DMS53 (cell line): Measurements from ENCODE around the gene NAPEPLD.
"Not testable (repeated sequence)": the region's sequence is repeated elsewhere in the genome, so short reads cannot be mapped to it uniquely, and the experiment has no call there.

Experiments used
- DNase-seq: peaks from one replicate; lab custom pipeline; 2025; lab: John Stamatoyannopoulos, UW

NAPEPLD gene

DNA sequence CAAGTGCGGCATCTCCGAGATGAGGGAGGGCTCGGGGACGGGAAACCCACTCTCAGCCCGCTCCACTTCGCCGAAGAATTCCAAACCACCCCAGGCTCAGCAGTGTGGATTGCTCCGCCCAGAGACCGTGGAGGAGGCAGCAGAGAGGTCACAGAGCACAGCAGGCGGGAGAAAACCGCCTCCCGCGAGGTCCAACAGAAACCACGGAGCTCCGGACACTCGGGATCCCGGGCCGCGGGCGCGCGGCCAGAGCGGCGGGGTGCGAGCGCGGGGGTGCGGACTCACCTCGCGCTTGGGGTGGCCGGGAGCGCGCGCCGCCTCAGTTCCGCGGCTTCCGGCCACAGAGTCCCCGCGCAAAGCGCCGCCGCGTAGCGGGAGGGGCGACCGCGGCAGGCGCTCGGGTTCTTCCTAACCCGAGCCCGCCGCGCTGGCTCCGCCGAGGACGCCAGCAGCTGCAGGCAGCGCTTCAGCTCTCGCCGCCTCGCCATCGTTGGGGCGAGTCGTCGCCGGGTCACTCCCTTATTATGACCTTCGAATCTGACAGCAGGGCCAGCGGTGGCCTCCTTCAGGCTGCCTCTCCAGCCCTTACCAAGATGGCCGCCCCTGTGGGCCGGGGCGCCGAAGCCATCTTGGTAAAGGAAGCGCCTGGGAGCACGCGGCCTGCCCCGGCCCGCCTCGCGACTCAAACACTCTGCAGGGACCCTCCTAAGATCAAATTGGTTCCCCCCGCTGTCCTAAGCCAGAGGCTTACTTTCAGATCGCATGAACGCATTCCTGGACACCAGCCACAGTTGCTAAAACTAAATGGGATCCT, at the start of gene NAPEPLD:
Gene NAPEPLD, minus strand, starts transcription at position 106 of the 814 bp plus-strand sequence. CDS start 20,323 bp downstream, outside the sequence.
- DNase-seq = peak; percentile 98

- not testable (repeated sequence) for DNase-seq
Observed at GRCh38 chr7:103198079-103198478, 49.2 kb upstream of the NAPEPLD start.

GRCh38 chr7:103195364-103195763, 46.5 kb upstream of the NAPEPLD start:
- not testable (repeated sequence) for DNase-seq

DNA sequence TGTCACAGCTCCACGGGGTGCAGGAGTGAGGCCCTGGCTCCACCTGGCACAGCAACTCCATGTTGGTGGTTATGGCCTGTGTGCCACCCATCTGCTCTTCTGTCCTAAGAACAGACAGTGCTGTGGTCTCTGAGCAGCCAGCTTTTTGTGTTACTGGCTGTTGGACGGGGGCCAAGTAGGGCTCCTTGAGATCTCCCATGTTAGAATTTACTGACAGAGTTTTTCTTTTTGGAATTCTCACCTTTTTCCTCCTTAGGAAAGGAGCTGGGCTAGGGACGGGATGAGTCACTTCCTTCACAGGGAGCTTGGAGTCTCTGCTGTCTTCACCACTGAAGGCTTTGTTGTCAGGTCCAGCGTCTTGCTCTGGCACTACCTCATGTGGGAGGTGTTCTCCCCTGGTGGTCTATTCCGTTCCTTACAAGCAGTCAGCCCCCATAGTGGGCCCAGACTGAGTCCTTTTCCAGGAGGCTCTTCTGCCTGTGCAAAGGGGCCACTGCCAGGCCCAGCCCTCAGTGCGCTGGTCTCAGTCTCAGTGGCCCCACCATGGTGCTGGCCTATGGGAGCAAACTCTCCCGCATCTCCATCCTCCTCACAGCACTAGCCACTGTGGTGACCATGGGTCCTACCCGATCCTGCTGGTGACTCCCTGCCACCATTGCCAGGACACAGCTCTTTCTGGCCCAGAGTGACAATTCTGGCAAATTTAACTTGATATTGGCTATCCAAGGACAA, 23.7 kb upstream of the NAPEPLD start:
- DNase-seq = not testable (repeated sequence)

DNA sequence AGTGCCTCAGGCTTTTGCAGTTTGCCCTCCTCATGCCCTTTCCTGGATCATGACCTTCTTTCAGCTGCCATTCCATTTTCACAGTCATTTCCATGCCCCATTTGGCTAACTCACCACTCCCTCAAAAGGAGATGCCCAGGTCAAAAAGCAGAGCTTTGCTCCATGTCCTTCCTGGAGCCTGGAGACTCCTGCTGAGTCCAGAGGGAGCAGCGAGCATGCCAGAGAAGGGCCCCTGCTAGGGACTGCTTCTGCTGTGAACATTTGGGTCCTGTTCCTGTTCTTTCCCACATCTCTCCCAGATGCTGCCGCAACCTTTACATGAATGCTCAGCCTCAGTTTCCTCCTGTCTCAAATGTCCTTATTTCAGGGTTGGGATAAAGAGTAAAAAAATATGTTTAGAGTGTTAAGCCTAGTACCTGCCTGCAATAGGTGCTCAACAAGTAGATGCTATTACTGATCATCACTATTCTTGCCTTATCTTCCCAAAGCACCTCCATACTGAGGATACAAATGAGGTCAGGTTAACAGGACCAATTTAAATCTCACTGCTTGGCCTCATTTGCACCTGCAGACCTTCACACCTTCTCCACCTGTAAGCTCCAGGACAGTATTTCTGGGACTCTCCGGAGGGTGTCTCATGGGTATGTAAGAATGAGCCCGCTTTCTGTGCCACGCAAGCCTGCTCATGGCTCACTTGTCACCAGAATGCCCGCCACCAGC, 23.0 kb upstream of the NAPEPLD start:
- not testable (repeated sequence) for DNase-seq

- DNase-seq = not testable (repeated sequence)
Observed at GRCh38 chr7:103166921-103167544, 18.1 kb upstream of the NAPEPLD start.

DNA sequence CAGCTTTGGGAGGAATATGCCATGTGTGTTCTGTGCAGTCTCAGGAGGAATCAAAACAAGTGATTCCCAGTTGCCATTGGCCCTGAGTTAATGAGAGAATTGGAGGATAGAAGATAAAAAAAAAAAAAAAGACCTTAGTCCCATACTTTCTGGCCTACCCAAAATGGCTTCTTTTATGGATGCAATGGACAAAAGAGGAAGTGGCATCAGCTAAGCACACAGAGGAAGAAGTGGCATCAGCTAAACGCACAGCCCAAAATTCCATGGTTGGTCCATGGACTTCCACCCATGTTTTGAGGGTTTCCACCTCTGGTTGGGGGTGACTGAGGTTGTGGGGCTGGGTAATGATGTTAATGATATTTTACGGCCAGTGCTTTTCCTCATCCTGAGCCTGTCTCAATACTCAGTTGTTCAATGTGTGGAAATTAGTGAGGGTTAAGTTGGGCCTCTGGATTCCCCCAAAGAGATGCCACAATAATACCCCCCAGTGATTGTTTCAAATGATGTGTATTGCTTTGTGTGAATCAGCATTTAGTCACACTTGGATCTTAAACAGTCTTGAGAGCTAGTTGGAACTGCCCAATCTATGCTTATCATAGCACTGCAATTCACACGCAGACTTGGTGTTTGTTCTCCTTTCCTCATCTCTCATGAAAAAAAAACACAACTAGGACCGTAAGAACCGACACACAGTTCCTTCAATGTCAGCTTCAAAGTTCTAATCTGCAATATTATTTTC, 14.4 kb upstream of the NAPEPLD start:
- not testable (repeated sequence) for DNase-seq

- not testable (repeated sequence) for DNase-seq
Observed at GRCh38 chr7:103162641-103163040, 13.7 kb upstream of the NAPEPLD start.

GRCh38 chr7:103161998-103162616, 13.2 kb upstream of the NAPEPLD start:
- not testable (repeated sequence) for DNase-seq

DNA sequence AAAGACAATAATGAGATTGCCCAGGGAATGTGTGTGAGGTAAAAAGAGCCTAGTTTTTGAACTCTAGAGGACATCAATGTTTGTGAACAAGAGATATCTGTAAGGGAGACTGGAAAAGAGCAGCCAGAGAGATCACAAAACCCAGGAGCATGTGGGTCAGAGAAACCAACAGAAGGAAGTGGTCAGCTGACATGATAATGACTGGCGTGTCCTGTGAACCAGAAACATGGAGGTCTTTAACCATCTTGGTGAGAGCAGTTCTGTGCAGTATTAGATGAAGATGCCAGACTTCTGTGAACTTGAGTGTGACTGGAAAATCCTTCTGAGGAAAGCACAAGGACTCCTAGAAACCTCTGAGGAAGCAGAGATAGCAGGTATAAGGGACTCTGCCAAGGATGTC, 10.2 kb upstream of the NAPEPLD start:
- DNase-seq = not testable (repeated sequence)

DNA sequence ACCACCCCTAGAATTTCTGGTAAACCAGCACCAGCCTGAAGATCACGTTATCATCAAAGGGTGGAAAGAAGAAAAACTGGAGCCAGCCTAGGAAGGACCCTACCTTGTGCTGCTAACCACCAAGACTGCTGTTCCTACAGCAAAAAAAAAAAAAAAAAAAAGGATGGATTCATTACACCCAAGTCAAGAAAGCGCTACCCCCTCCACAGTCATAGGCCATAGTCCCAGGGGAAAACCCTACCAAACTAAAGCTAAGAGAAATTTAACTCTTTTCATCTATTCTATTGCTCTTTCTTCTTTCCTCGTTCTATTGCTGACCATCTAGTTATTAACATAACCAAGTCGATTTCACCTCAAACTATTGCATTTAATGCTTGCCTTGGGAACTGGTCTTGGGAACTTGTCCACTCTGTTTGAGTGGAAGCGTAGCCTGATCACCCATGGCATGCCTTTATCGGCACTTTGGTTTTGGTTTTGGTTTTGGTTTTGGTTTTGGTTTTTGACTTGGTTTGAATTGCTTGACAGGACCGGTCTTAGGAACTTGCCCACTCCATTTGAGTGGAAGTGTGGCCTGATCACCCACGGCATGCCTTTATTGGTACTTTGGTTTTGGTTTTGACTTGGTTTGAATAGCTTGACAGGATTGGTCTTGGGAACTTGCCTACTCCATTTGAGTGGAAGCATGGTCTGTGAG, 6.6 kb upstream of the NAPEPLD start:
- not testable (repeated sequence) for DNase-seq

DNA sequence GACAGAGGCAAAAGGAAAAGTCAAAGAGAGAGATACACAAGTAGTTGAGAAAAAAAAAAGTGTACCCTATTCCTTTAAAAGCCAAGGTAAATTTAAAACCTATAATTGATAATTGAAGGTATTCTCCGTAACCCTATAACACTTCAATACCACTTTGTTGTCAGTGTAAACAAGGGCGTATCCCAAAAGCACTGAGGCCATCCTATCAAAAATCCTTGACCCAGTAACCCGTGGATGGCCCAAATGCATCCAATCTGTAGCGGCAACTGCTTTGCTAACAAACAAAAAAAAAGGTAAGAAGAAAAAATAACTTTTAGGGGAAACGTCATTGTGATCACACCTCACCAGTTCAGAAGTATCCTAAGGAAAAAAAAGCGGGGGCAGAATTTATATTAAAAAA, 5.1 kb upstream of the NAPEPLD start:
- no peak for DNase-seq

- not testable (repeated sequence) for DNase-seq
Observed at GRCh38 chr7:103152744-103153617, 4.1 kb upstream of the NAPEPLD start.

GRCh38 chr7:103151993-103152676, 3.2 kb upstream of the NAPEPLD start:
- peak; percentile 56 for DNase-seq

DNA sequence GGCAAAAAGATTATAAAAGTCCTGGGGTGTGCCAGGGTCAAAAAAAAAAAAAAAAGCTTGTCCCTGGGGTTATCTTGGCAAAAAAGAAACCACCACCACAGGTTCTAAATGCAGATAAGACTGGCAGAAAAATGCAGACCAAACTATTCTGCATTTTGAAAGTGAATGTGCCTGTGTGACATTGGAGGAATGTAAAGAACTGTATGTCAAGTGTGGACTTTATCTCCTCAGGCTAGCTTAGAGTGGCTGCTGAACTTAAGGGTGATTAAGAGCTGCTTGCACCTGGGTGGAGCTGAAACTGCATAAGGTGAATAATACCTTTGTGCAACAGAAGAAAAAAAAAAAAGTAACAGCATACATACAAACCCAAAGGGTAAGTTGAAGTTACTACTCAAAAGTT, 1.3 kb upstream of the NAPEPLD start:
- peak; percentile 62 for DNase-seq

- peak; percentile 86 for DNase-seq
Observed at GRCh38 chr7:103149808-103150180, 895 bp upstream of the NAPEPLD start.

GRCh38 chr7:103148131-103148993, 537 bp downstream of the NAPEPLD start:
- DNase-seq = peak; percentile 38

DNA sequence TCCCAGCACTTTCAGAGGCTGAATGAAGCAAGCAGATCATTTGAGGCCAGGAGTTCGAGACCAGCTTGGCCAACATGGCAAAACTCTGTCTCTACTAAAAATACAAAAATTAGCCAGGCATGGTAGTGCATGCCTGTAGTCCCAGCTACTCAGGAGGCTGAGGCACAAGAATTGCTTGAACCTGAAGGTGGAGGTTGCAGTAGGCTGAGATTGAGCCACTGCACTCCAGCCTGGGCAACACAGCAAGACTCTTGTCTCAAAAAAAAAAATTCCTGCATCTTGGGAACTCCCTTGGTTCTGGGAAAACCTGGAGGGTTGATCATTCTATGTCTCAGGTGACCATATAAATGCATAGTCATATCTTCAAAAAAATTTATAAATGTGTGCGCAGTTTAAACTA, 4.1 kb downstream of the NAPEPLD start:
- DNase-seq = not testable (repeated sequence)
